Tibial nerve (tissue), 4 donors: ENCODE data around the gene ZNF580. TPM values are rescaled to one million over a fixed set of nuclear protein-coding genes. Genes with fewer than 3 reads are reported as not detected.

Experiments
- DNase-seq, 2 donors: peaks; one replicate each; pipeline ENCODE4 v3.0.0-alpha.2; 2019; ENCODE audit warnings: low spot score in 2 of 2
- H3K27ac ChIP-seq, 4 donors: fragments of 200-600 bp; sonication (generic) in 3 of 4; one replicate each; pipeline ENCODE4 v1.5.1; 2017 to 2019; ENCODE audit warnings: mild to moderate bottlenecking in 1 of 4
- H3K27me3 ChIP-seq, 2 donors: fragments of 200-600 bp; sonication (generic) in 1 of 2; one replicate each; pipeline versions ENCODE4 v1.5.1 to v1.6.0; 2017 to 2019
- H3K36me3 ChIP-seq, 3 donors: fragments of 200-600 bp; sonication (generic); one replicate each; pipeline ENCODE4 v1.5.1; 2018 to 2019
- H3K4me1 ChIP-seq, 4 donors: fragments of 200-600 bp; sonication (generic) in 3 of 4; one replicate each; pipeline ENCODE4 v1.5.1; 2017 to 2019
- H3K4me3 ChIP-seq, 4 donors: fragments of 200-600 bp; sonication (generic) in 3 of 4; one replicate each; pipeline ENCODE4 v1.5.1; 2017 to 2019; ENCODE audit warnings: mild to moderate bottlenecking in 1 of 4, moderate library complexity in 1 of 4
- H3K9me3 ChIP-seq, 4 donors: fragments of 200-600 bp; sonication (generic) in 3 of 4; one replicate each; pipeline ENCODE4 v1.5.1; 2017 to 2019
- EP300 ChIP-seq, 2 donors: sonication (generic); formaldehyde crosslinking; IDR thresholded peaks; one replicate each; pipeline ENCODE4 v1.6.1; 2017; ENCODE audit warnings: antibody characterized with exemption in 2 of 2, mild to moderate bottlenecking in 1 of 2
- POLR2A ChIP-seq, 2 donors: fragments of 450-650 bp; IDR thresholded peaks; one replicate each; pipeline ENCODE4 v1.6.1; 2017; ENCODE audit warnings: antibody characterized with exemption in 2 of 2, mild to moderate bottlenecking in 2 of 2, moderate library complexity in 2 of 2
- WGBS, 2 donors: methylation state at CpG; one replicate each; pipeline ENCODE4 v1.1.5; 2018; 5-methylcytosine and 5-hydroxymethylcytosine counted together
- total RNA-seq, 4 donors: library from RNA; depleted of rRNA; stranded (reverse); fragments of >200 nt; gene quantifications; one replicate each; pipeline ENCODE4 v1.1.0, GENCODE V29; 2016
- TF ChIP-seq, protein P1 (sequence below), 5 experiments: fragments of 200-600 bp in 3 of 5; fragments of 450-650 bp in 2 of 5; sonication (generic) in 3 of 5; IDR thresholded peaks; one replicate each; pipeline ENCODE4 v1.5.1; 2016 to 2019; ENCODE audit warnings: antibody characterized with exemption in 5 of 5, mild to moderate bottlenecking in 3 of 5, moderate library complexity in 2 of 5

The ZNF580 gene
- total RNA-seq, 4 donors from 2014 or later = 24.1 to 67.5 (median 35.0) TPM

- Histone ChIP-seq H3K27ac (peak within 1 kb of the TSS; percentile 89 to 99 (median 93)), H3K36me3 (peaks cover 0 to 30% (median 4%) of the 10 kb centered on the region in 3 donors), H3K9me3 (no peaks in the 10 kb centered on the region), H3K27me3 (no peaks in the 10 kb centered on the region), H3K4me1 (peaks cover 4 to 22% (median 6%) of the 10 kb centered on the region in 4 donors), H3K4me3 (peak within 1 kb of the TSS; percentile 46 to 71 (median 60))
- WGBS, 2 donors = 2% methylated on average over 40 of the region's 56 CpGs
- peak; percentile 92 to 93 for DNase-seq
- peak in 1 of 2 donors; percentile 51 for TF ChIP-seq POLR2A (IDR thresholded peaks at IDR 0.05)
- TF ChIP-seq EP300 (IDR thresholded peaks at IDR 0.05) = peak; percentile 77 to 91
- TF ChIP-seq, protein P1, sequence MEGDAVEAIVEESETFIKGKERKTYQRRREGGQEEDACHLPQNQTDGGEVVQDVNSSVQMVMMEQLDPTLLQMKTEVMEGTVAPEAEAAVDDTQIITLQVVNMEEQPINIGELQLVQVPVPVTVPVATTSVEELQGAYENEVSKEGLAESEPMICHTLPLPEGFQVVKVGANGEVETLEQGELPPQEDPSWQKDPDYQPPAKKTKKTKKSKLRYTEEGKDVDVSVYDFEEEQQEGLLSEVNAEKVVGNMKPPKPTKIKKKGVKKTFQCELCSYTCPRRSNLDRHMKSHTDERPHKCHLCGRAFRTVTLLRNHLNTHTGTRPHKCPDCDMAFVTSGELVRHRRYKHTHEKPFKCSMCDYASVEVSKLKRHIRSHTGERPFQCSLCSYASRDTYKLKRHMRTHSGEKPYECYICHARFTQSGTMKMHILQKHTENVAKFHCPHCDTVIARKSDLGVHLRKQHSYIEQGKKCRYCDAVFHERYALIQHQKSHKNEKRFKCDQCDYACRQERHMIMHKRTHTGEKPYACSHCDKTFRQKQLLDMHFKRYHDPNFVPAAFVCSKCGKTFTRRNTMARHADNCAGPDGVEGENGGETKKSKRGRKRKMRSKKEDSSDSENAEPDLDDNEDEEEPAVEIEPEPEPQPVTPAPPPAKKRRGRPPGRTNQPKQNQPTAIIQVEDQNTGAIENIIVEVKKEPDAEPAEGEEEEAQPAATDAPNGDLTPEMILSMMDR (IDR thresholded peaks at IDR 0.05) = no peak
Measured at GRCh38 chr19:55624109-55625003, 16.4 kb upstream of the ZNF580 start, which contains the start of gene ZNF784. Gene ZNF784, minus strand, starts transcription at chr19:55624566. Its CDS starts 5 bp downstream, at chr19:55624561.

DNA sequence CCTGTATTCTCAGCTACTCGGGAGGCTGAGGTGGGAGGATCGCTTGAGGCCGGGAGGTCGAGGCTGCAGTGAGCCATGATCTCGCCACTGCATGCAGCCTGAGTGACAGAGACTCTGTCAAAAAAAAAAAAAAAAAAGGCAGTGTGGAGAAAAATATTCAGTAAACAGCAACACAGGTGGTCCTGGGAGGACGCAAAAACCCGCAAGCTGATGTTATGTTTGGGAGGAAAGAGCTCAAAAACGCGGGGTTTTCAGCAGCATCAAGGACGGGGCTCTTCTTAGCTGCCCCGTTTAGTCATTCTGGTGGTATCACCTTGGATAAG is 15.8 kb upstream of the ZNF580 start:
- DNase-seq = no peak
- TF ChIP-seq EP300 (IDR thresholded peaks at IDR 0.05) = no peak
- TF ChIP-seq, protein P1 (IDR thresholded peaks at IDR 0.05) = no peak
- no peak for TF ChIP-seq POLR2A (IDR thresholded peaks at IDR 0.05)
- Histone ChIP-seq H3K4me3 (peak overlapping the region; percentile 46 to 71 (median 60)), H3K4me1 (peaks cover 4 to 22% (median 6%) of the 10 kb centered on the region in 4 donors), H3K36me3 (peaks cover 0 to 29% (median 4%) of the 10 kb centered on the region in 3 donors), H3K9me3 (no peaks in the 10 kb centered on the region), H3K27me3 (no peaks in the 10 kb centered on the region), H3K27ac (peak overlapping the region; percentile 89 to 99 (median 93))
- 42 to 44% methylated on average over 11 of the region's 11 CpGs for WGBS, 2 donors

DNA sequence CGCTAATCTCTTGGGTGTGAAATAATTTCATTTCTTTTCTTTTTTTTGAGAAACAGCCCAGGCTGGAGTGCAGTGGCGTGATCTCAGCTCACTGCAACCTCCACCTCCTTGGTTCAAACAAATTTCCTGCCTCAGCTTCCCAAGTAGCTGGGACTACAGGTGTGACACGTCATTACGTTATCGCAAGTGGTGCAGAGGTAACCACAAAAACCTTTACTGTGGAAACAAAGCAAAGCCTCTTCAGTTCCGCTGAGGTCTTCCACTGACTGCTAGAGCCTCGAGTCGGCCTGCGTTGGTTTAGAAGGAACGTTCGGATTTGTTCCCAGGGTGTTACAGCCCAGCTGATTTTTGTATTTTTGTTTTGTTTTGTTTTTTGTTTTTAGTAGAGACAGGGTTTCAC is 14.5 kb upstream of the ZNF580 start:
- DNase-seq = no peak
- H3K9me3 ChIP-seq = no peaks in the 10 kb centered on the region
- H3K27me3 ChIP-seq = no peaks in the 10 kb centered on the region
- H3K27ac ChIP-seq = no peak overlapping the region
- TF ChIP-seq, protein P1 (IDR thresholded peaks at IDR 0.05) = no peak
- no peak for TF ChIP-seq POLR2A (IDR thresholded peaks at IDR 0.05)
- peaks cover 4 to 22% (median 6%) of the 10 kb centered on the region in 4 donors for H3K4me1 ChIP-seq
- H3K4me3 ChIP-seq = no peak overlapping the region
- whole genome bisulfite sequencing, 2 donors = 88 to 89% methylated on average over 11 of the region's 11 CpGs
- H3K36me3 ChIP-seq = peaks cover 0 to 15% (median under 1%) of the 10 kb centered on the region in 3 donors

GRCh38 chr19:55632463-55632834 is 8.4 kb upstream of the ZNF580 start:
- no peak for TF ChIP-seq EP300 (IDR thresholded peaks at IDR 0.05)
- TF ChIP-seq POLR2A (IDR thresholded peaks at IDR 0.05) = no peak
- TF ChIP-seq, protein P1 (IDR thresholded peaks at IDR 0.05) = peak; percentile 81 to 89 (median 85)
- Histone ChIP-seq H3K4me3 (no peak overlapping the region), H3K27ac (peak overlapping the region in 3 of 4 donors; percentile 21 to 78 (median 45)), H3K36me3 (no peaks in the 10 kb centered on the region), H3K27me3 (no peaks in the 10 kb centered on the region), H3K9me3 (no peaks in the 10 kb centered on the region), H3K4me1 (peaks cover 0 to 42% (median 21%) of the 10 kb centered on the region in 4 donors)
- WGBS, 2 donors = 21 to 22% methylated on average over 3 of the region's 3 CpGs
- DNase-seq = peak; percentile 91 to 100

DNA sequence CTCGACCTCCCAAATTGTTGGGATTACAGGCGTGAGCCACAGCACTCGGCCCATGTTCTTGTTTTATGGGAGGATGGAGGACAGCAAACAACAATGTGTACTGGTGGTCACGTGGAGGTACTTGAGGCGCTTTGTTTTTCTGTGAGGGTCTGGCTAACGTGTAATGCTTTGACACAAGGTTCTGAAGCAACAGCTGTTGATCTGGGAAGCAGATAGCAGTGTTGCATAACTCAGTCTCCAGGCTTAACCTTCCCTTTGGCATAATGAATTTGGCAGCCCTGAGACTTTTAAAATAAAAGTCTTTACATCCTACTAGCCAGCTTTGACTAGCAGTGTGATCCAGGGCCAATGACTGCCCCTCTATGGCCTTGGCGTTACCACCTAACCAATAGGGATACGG is 6.9 kb upstream of the ZNF580 start:
- TF ChIP-seq POLR2A (IDR thresholded peaks at IDR 0.05) (no peak), EP300 (IDR thresholded peaks at IDR 0.05) (no peak)
- TF ChIP-seq, protein P1 (IDR thresholded peaks at IDR 0.05) = no peak
- Histone ChIP-seq H3K36me3 (peaks cover 0 to 5% (median 0%) of the 10 kb centered on the region in 3 donors), H3K9me3 (no peaks in the 10 kb centered on the region), H3K27ac (peak overlapping the region in 2 of 4 donors; percentile 100), H3K4me1 (peaks cover 0 to 56% (median 22%) of the 10 kb centered on the region in 4 donors), H3K4me3 (no peak overlapping the region), H3K27me3 (no peaks in the 10 kb centered on the region)
- WGBS, 2 donors = 85 to 88% methylated on average over 8 of the region's 8 CpGs
- no peak for DNase-seq
